Anterior cingulate cortex (tissue), 58 donors: ENCODE data around the gene FMN1.

Source experiments
- DNase-seq, 58 donors: peaks; one replicate each; lab custom pipeline; 2025; lab: John Stamatoyannopoulos, UW

The FMN1 gene

DNA sequence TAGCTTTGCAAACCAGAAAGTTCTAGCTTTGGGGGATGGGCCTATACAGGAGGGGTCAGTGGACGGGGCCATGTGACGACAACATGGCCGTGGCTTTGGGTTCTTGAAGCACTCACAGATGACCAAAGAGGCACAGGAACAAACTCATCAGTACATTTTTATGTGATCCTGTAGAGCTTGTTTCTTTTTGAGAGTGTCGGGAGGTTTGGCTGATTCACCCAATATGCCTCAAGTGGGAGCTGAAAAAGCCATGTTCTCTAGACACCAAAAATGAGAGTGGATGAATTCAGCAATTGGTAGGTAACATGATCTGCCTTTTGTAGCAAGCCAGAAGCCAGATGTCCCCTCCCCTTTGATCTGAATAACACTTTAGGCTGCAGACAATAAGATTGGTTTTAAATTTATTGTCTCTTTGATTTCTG lies 446.6 kb downstream of the FMN1 start:
- DNase-seq: no peak

GRCh38 chr15:32746116-32746857 lies 448.2 kb downstream of the FMN1 start:
- DNase-seq: no peak

DNA sequence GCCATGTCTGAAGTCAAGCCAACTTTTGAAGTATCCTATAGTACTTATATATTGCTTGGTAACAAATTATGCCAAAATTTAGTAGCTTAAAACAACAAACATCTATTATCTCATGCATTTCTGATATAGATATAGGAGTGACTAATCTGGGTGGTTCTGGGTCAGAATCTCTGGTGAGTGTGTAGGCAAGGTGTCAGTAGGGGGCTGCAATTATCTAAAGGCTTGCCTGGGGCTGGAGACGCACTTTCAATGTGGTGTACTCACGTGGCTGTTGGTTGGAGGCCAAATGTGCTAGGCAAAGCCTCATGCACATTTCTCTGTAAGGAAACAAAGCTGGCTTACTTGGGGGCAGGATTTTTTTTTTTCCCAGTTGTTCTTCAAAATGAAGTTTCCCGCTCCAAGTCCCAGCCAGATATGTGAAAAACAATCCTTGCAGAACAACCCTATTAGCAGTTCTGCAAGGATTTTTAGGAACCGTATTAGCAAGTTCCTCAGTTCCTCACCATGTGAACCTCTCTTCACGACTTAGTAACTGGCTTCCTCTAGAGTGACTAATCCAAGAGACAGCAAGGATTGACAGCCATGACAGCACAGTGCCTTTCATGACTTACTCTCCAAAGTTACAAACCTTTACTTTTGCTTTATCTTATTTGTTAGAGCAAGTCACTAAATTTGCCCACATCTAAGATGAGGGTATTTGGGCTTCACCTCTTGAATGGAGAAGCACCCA lies 450.9 kb downstream of the FMN1 start:
- DNase-seq: no peak

DNA sequence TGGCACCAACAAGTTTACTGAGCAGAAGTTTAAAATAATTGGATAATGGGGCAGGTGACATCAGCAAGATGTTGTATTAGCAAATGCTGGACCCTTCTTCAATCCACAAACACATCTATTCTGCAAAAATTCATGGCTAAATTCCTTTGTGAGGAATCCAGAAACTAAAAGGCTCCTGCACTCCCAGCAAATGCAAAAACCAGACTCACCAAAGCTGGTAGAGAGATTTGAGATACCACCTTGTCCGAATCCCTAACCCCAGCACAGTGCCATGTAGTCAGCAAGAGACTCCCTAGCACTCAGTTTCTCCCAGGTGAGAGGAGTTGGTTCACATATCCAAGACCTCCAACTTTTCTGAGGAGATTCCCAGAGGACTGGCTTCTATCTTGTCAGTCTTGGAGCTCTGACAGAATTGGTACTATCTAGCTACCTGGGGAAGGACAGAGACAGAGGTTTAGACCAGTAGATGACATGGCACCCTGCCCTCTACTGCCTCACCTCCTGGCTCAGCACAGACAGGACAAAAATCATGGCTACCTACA lies 454.9 kb downstream of the FMN1 start:
- DNase-seq: no peak

DNA sequence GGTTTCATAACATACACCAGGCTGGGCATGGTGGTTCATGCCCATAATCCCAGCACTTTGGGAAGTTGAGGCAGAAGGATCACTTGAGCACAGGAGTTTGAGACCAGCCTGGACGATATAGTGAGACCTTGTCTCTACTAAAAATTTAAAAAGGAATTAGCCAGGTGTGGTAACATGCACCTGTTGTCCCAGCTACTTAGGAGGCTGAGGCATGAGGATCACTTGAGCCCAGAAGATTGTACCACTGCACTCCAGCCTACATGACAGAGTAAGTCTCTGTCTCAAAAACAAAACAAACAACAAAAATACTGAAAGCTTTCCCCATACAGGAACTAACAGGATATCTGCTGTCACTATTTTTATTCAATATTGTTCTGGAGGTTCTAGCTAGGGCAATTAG lies 455.8 kb downstream of the FMN1 start:
- no peak for DNase-seq

DNA sequence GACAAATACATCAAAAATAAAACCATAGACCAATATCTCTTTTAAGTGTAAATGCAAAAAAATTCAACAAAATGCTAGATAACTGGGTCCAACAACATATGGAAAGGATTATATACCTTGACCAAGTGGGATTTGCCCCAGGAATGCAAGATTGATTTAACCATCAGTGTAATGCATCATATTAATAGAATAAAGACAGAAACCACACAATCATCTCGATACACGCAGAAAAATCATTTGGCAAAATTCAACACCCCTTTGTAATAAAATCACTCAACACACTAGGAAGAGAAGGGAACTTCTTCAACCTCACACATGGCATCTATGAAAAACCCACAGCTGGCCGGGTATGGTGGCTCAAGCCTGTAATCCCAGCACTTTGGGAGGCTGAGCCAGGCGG lies 457.2 kb downstream of the FMN1 start:
- DNase-seq: no peak

GRCh38 chr15:32736701-32737061 lies 457.8 kb downstream of the FMN1 start:
- DNase-seq: no peak

GRCh38 chr15:32735989-32736700 lies 458.4 kb downstream of the FMN1 start:
- DNase-seq: peak in 4 of 58 donors; percentile 4 to 31 (median 31)

DNA sequence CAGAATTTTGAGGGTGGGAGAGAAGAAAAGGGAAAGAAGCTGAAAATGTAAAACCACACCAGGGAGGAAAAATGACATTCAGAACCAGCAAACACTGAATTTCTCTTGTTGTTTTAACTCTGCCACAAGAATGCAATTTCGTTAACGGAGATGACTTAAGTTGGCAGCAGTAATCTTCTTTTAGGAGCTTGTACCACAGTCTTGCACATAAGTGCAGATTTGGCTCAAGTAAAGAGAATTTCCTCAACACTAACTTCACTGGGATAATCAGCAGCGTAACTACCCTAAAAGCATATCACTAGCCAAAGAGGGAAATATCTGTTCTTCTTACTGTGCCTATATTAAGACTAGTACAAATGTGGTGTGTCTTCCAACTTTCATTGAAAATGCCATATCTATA lies 461.2 kb downstream of the FMN1 start:
- DNase-seq: no peak

- DNase-seq: no peak
Observed at GRCh38 chr15:32732574-32733157, 461.8 kb downstream of the FMN1 start.

DNA sequence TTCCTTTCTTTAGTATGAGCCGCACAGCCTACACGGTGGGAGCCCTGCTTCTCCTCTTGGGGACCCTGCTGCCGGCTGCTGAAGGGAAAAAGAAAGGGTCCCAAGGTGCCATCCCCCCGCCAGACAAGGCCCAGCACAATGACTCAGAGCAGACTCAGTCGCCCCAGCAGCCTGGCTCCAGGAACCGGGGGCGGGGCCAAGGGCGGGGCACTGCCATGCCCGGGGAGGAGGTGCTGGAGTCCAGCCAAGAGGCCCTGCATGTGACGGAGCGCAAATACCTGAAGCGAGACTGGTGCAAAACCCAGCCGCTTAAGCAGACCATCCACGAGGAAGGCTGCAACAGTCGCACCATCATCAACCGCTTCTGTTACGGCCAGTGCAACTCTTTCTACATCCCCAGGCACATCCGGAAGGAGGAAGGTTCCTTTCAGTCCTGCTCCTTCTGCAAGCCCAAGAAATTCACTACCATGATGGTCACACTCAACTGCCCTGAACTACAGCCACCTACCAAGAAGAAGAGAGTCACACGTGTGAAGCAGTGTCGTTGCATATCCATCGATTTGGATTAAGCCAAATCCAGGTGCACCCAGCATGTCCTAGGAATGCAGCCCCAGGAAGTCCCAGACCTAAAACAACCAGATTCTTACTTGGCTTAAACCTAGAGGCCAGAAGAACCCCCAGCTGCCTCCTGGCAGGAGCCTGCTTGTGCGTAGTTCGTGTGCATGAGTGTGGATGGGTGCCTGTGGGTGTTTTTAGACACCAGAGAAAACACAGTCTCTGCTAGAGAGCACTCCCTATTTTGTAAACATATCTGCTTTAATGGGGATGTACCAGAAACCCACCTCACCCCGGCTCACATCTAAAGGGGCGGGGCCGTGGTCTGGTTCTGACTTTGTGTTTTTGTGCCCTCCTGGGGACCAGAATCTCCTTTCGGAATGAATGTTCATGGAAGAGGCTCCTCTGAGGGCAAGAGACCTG lies 463.5 kb downstream of the FMN1 start:
- no peak for DNase-seq

GRCh38 chr15:32729700-32730395 lies 464.7 kb downstream of the FMN1 start:
- DNase-seq: no peak

DNA sequence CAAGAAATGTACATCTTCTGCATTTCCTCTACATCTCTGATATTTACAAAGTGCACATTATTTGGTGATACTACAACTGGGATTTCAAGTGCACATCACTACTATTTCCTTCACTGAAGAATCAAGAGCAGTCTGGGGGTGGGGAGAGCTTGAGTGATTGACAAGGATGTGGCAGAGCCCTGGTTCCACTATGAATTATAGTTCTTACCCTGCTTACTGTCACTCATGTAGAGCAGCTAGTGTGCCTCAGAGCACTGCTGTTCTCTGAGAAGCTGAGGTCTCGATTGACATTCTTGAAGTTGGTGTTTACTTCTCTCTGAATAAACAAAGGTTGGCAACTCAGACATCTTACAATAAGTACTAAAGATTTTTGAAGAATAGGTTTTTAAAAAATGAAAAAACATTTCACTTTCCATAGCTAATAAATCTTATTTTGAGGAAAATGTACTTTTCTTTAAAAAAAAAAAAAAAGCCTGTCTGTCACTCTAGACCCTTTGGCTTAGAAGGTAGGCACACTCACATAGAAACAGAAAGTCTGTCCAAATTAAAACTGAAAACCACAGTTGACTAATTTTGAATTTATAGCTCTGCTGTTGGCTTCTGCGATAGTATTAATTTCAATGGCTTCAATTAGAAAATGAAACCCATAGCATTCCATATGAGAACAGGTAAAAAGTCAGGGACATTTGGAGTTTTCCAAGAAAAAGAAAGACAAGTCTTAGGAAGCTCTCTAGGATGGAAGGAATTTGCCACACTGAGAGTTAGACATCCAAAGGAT lies 471.2 kb downstream of the FMN1 start:
- no peak for DNase-seq

DNA sequence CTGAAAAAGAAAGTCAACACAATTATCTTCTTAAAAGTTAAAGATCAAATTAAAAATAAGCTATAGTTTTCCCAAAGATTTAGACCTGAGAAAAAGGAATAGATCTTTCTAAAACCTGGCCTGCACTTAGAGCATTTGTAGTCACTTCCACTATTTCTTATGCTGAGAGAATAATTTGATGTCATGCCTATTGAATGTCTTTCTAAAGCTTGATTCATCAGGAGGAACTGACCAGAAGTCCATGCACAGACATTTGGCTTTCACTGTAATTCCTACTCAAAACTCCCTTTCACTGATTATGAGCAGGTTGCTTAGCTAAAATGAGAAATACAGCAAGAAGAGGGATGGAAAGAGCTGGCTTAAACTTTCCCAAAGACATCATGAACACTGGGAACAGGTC lies 472.4 kb downstream of the FMN1 start:
- no peak for DNase-seq

DNA sequence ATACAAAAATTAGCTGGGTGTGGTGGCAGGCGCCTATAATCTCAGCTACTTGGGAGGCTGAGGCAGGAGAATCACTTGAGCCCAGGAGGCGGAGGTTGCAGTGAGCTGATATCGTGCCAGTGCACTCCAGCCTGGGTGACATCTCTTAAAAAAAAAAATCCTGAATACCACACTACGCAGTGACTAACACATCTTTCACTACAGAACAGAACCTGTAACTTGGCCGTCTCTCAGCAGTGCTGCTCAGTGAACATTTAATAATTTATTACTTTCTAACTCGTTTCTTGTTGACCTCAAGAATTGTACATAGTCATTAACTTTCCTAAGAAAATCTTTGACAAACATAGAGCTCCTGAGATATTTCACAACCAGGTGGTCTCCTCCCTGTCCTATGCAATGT lies 472.9 kb downstream of the FMN1 start:
- DNase-seq: no peak

DNA sequence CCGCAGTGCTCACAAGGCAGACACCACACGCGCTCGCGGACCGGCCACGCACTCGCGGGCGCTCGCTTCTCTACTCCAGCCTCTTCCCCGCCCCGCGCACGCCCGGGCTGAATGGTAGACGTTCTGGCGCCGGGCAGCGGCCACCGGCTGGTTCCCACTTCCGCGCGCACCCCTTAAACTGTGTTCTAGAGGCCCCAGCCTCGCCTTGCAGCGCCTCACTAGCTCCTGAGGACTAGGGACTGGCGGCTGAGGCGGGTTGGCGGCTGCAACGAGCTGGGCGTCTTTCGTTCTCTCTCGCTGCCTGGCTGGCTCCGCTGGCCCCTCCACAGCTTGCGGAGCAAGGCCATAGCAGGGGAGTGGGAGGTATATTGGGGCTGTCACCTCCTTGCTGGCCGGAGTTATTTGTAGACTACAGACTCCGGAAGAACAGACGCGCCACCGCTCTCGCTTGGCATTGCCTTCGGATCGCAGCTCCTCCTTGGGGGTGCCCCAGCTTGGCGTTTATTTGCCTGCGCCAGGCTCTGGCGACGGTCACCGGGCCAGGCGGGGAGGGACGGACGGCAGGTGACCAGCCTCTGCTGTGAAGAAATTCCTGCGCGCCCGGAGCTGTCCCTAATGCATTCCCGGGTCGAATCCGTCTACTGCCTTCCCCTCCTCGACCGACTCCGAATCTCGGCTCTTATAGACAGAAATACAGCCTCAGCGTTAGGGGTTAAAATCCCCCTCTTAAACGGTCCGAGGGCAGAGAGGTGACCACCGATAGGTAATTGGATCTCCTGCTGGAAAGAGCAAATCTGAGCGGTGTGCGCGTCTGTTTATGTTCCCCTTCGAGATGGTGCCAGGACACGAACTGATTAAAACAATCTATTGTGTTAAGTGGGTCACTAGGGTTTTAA lies 475.4 kb downstream of the FMN1 start:
- DNase-seq: peak in 12 of 58 donors; percentile 8 to 49 (median 22)

GRCh38 chr15:32718227-32718820 lies 476.2 kb downstream of the FMN1 start:
- DNase-seq: peak in 3 of 58 donors; percentile 9 to 23 (median 20)
